ENCODE results near the gene KLF15.

The KLF15 gene

DNA sequence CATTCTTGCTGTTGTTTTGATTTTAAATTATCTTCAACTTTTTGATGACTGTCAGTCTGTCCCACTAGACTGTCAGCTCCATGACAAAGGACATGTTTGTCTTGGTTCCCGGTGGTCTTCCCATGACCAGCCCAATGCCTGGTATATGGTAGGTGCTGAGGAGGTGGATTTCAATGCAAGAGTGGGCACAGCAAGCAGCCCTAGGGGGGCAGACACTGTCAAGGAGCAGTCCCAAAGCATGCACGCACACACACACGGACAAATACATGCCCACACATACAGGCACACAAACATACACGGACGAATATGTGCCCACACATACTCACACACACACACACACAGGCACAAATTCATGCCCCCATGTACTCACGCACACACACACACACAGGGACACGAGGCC, 12.0 kb downstream of the KLF15 start:
- Histone ChIP-seq H3K4me1 (ENCODE audit: control insufficient read depth, insufficient read depth, low read length, poor library complexity, severe bottlenecking) (no peaks in the 10 kb centered on the region), H3K36me3 (ENCODE audit: control insufficient read depth, insufficient read depth, low read length) (no peaks in the 10 kb centered on the region), H3K4me3 (ENCODE audit: extremely low read depth, insufficient read depth, low read length, poor library complexity, severe bottlenecking) (no peak overlapping the region), H3K9me3 (ENCODE audit: control insufficient read depth, low read length) (no peaks in the 10 kb centered on the region), H3K27ac (ENCODE audit: low read depth, low read length, severe bottlenecking) (no peak overlapping the region)
- WGBS, 2 experiments (ENCODE audit: insufficient coverage in 2 of 2) = 84 to 90% methylated on average over 3 to 6 of the region's 7 CpGs

DNA sequence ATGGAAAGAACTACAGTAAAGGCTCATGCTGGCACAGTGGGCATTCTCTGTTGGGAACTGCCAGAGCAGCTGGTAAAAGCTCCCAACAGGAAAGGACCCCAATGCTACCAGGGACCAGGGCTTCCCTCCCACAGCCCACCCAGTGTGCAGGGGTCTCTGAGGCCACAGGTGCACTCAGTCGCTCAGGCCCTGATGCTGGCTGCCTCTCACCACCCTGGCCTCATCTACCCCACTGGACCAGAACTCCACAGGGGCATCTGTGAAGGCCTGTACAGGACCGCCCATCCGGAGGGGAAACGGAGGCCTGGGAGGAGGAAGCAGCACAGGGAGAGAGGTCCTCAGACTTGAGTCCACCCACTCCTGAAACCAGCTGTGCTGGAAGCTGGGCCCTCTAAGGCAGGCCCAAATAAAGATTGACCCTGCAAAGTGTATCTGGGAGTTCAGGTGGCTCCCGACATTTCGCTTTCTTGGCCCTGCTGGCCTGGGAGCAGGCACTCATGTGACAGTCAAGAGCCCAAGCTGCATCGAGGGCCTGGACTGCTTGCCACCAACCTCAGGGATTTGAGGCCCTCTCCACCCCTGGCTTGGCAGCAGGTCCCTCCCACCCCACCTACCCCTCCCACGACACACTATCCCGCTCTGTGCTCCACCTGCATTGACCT, 12.7 kb downstream of the KLF15 start:
- Histone ChIP-seq H3K9me3 (ENCODE audit: control insufficient read depth, low read length) (no peaks in the 10 kb centered on the region), H3K27ac (ENCODE audit: low read depth, low read length, severe bottlenecking) (no peak overlapping the region), H3K4me3 (ENCODE audit: extremely low read depth, insufficient read depth, low read length, poor library complexity, severe bottlenecking) (no peak overlapping the region), H3K36me3 (ENCODE audit: control insufficient read depth, insufficient read depth, low read length) (no peaks in the 10 kb centered on the region), H3K4me1 (ENCODE audit: control insufficient read depth, insufficient read depth, low read length, poor library complexity, severe bottlenecking) (no peaks in the 10 kb centered on the region)
- WGBS, 2 experiments (ENCODE audit: insufficient coverage in 2 of 2) = 89 to 95% methylated on average over 5 to 9 of the region's 9 CpGs

- no peaks in the 10 kb centered on the region for H3K36me3 ChIP-seq (ENCODE audit: control insufficient read depth, insufficient read depth, low read length)
- H3K27ac ChIP-seq (ENCODE audit: low read depth, low read length, severe bottlenecking) = no peak overlapping the region
- no peak overlapping the region for H3K4me3 ChIP-seq (ENCODE audit: extremely low read depth, insufficient read depth, low read length, poor library complexity, severe bottlenecking)
- H3K4me1 ChIP-seq (ENCODE audit: control insufficient read depth, insufficient read depth, low read length, poor library complexity, severe bottlenecking) = no peaks in the 10 kb centered on the region
- WGBS, 2 experiments (ENCODE audit: insufficient coverage in 2 of 2) = 95 to 96% methylated on average over 28 to 32 of the region's 32 CpGs
- H3K9me3 ChIP-seq (ENCODE audit: control insufficient read depth, low read length) = no peaks in the 10 kb centered on the region
Observed at GRCh38 chr3:126343649-126344035, 13.6 kb downstream of the KLF15 start.

DNA sequence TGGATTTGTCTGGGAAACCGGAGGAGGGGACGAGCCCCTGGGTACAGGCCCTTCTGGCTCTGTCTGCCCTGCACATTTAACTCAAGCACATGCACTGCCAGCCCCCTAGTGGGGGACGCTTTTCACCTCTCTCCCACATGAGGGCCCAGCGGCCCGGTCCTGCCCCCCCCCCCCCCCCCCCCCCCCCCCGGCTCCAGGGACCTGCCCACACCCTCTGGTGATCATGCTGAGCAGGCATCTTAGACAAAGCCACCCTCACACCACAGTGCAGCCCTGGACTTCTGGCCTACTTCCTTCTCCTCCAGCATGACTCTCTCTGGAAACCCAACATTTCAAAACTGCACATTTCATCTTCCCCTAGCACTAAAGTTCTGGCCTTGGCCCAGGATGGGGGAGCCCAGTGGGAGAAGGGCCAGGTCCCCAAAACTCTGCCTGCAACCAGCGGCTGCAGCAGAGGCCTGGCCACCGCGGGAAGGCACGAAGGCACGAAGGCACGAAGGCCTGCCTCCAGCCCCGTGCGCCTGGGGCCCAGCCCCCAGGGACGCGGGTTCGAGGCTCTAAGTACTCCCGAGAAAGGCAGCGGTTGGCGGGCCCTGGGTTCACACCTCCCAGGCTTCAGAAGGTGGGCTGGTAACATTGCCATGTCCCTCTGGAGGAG, 14.1 kb downstream of the KLF15 start:
- 85 to 94% methylated on average over 14 to 15 of the region's 20 CpGs for WGBS, 2 experiments (ENCODE audit: insufficient coverage in 2 of 2)
- no peaks in the 10 kb centered on the region for H3K9me3 ChIP-seq (ENCODE audit: control insufficient read depth, low read length)
- H3K36me3 ChIP-seq (ENCODE audit: control insufficient read depth, insufficient read depth, low read length) = no peaks in the 10 kb centered on the region
- no peak overlapping the region for H3K4me3 ChIP-seq (ENCODE audit: extremely low read depth, insufficient read depth, low read length, poor library complexity, severe bottlenecking)
- no peak overlapping the region for H3K27ac ChIP-seq (ENCODE audit: low read depth, low read length, severe bottlenecking)
- no peaks in the 10 kb centered on the region for H3K4me1 ChIP-seq (ENCODE audit: control insufficient read depth, insufficient read depth, low read length, poor library complexity, severe bottlenecking)

DNA sequence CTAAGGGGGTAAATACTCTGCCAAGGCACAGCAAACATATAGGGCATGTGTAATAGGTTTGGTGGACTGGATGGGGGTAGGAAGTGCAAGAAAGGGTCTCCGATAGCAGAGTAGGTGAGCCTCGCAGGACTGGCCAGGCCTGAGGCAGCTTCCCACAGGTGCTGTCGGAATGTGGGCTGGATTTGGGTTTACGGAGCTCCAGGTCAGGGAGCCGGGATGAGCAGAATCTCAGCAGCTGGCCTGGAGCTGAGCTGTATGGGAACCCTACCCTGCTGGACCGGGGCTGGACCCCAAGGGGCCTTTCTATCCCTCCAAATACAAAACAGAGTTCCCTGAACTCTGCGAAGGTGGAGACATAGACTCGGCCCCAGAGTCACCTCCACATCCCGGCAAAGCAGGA, 15.0 kb downstream of the KLF15 start:
- no peaks in the 10 kb centered on the region for H3K9me3 ChIP-seq (ENCODE audit: control insufficient read depth, low read length)
- H3K4me3 ChIP-seq (ENCODE audit: extremely low read depth, insufficient read depth, low read length, poor library complexity, severe bottlenecking) = no peak overlapping the region
- 90 to 96% methylated on average over 6 of the region's 9 CpGs for WGBS, 2 experiments (ENCODE audit: insufficient coverage in 2 of 2)
- H3K27ac ChIP-seq (ENCODE audit: low read depth, low read length, severe bottlenecking) = no peak overlapping the region
- no peaks in the 10 kb centered on the region for H3K4me1 ChIP-seq (ENCODE audit: control insufficient read depth, insufficient read depth, low read length, poor library complexity, severe bottlenecking)
- H3K36me3 ChIP-seq (ENCODE audit: control insufficient read depth, insufficient read depth, low read length) = no peaks in the 10 kb centered on the region

DNA sequence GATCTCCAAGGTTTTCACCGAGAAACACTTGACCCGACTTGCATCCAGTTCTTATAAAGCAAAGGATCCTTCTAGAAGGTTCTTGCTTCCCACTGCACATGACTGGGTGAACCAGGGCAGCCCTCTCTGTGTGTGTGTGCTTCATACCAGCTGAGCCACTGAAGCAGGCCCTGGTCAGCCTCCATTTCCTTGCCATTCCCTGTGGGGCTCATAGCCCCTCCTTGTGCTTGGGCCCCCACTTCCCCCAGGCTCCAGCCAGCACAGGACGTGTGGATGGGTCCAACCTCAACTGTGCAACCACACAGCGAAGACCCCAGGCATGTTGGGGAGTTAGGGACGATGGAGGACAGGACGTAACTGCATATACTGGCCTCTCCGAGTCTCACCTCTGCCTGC, 15.5 kb downstream of the KLF15 start:
- H3K36me3 ChIP-seq (ENCODE audit: control insufficient read depth, insufficient read depth, low read length) = no peaks in the 10 kb centered on the region
- H3K4me3 ChIP-seq (ENCODE audit: extremely low read depth, insufficient read depth, low read length, poor library complexity, severe bottlenecking) = no peak overlapping the region
- H3K27ac ChIP-seq (ENCODE audit: low read depth, low read length, severe bottlenecking) = no peak overlapping the region
- H3K9me3 ChIP-seq (ENCODE audit: control insufficient read depth, low read length) = no peaks in the 10 kb centered on the region
- WGBS, 2 experiments (ENCODE audit: insufficient coverage in 2 of 2) = 90 to 93% methylated on average over 5 to 7 of the region's 7 CpGs
- no peaks in the 10 kb centered on the region for H3K4me1 ChIP-seq (ENCODE audit: control insufficient read depth, insufficient read depth, low read length, poor library complexity, severe bottlenecking)

DNA sequence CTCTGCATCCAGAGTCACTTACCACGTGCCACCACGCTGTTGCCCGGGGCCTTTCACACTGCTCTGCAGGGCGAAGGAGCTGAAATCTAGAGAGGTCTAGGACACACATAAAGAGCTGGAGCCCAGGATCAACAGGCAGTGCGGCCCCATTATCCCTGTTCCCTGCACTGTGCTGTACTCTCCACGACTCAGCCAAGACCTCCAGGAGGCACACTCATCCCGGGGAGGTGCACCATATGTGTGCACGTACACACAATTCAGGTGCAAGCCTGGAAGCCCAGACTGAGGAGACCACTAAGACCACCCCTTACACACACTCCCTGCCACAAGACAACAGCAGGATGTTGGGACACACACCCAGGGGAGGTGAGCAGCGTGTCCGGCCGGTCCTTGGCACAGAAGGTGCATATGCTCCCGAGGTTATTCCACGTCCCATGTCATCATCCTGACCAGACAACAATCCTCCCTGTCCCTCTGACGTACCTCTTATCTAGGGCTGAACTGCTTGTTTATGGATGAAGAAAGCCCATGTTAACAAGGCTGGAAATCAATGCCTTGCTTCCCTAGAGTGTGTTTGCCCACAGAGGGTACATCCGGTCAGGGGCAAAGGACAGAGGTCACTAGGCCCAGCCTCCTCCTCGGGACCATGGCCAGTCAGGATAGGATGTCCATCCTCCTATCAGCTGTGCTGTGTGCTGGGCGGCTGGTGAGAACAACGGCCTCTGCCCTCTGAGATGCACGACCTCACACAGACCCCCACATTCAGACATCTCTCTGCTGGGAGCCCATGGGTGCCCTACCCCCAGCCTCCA, 16.1 kb downstream of the KLF15 start:
- 92 to 97% methylated on average over 12 to 18 of the region's 19 CpGs for WGBS, 2 experiments (ENCODE audit: insufficient coverage in 2 of 2)
- no peaks in the 10 kb centered on the region for H3K9me3 ChIP-seq (ENCODE audit: control insufficient read depth, low read length)
- H3K36me3 ChIP-seq (ENCODE audit: control insufficient read depth, insufficient read depth, low read length) = no peaks in the 10 kb centered on the region
- H3K4me3 ChIP-seq (ENCODE audit: extremely low read depth, insufficient read depth, low read length, poor library complexity, severe bottlenecking) = no peak overlapping the region
- H3K4me1 ChIP-seq (ENCODE audit: control insufficient read depth, insufficient read depth, low read length, poor library complexity, severe bottlenecking) = no peaks in the 10 kb centered on the region
- no peak overlapping the region for H3K27ac ChIP-seq (ENCODE audit: low read depth, low read length, severe bottlenecking)

- Histone ChIP-seq H3K27ac (ENCODE audit: low read depth, low read length, severe bottlenecking) (no peak overlapping the region), H3K36me3 (ENCODE audit: control insufficient read depth, insufficient read depth, low read length) (no peaks in the 10 kb centered on the region), H3K4me1 (ENCODE audit: control insufficient read depth, insufficient read depth, low read length, poor library complexity, severe bottlenecking) (no peaks in the 10 kb centered on the region), H3K9me3 (ENCODE audit: control insufficient read depth, low read length) (no peaks in the 10 kb centered on the region), H3K4me3 (ENCODE audit: extremely low read depth, insufficient read depth, low read length, poor library complexity, severe bottlenecking) (no peak overlapping the region)
- WGBS, 2 experiments (ENCODE audit: insufficient coverage in 2 of 2) = 86 to 95% methylated on average over 1 to 2 of the region's 3 CpGs
Observed at GRCh38 chr3:126340596-126340942, 16.6 kb downstream of the KLF15 start.

GRCh38 chr3:126340081-126340511, 17.1 kb downstream of the KLF15 start:
- WGBS, 2 experiments (ENCODE audit: insufficient coverage in 2 of 2) = 85 to 91% methylated on average over 3 to 4 of the region's 4 CpGs
- Histone ChIP-seq H3K4me1 (ENCODE audit: control insufficient read depth, insufficient read depth, low read length, poor library complexity, severe bottlenecking) (no peaks in the 10 kb centered on the region), H3K9me3 (ENCODE audit: control insufficient read depth, low read length) (no peaks in the 10 kb centered on the region), H3K27ac (ENCODE audit: low read depth, low read length, severe bottlenecking) (no peak overlapping the region), H3K4me3 (ENCODE audit: extremely low read depth, insufficient read depth, low read length, poor library complexity, severe bottlenecking) (no peak overlapping the region), H3K36me3 (ENCODE audit: control insufficient read depth, insufficient read depth, low read length) (no peaks in the 10 kb centered on the region)

DNA sequence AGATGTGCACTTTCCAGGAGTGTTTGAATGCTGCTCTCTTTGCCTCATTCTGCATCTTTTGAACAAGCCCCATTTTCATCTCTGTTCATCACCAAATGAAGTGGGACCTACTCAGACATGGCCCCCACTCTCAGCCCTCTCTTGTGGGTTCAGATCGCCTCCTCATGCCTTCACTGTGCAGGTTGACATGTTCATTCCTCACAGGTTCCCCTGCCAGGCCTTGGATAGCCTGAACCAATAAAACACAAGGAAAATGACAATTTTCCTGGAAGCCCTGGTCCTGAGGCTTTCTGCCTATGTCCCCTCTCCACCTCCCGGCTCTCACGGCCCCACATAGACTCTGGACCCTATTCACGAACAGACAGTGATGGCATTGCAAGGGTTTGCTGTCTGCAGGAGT, 17.7 kb downstream of the KLF15 start:
- no peaks in the 10 kb centered on the region for H3K9me3 ChIP-seq (ENCODE audit: control insufficient read depth, low read length)
- H3K4me1 ChIP-seq (ENCODE audit: control insufficient read depth, insufficient read depth, low read length, poor library complexity, severe bottlenecking) = no peaks in the 10 kb centered on the region
- no peak overlapping the region for H3K4me3 ChIP-seq (ENCODE audit: extremely low read depth, insufficient read depth, low read length, poor library complexity, severe bottlenecking)
- WGBS, 2 experiments (ENCODE audit: insufficient coverage in 2 of 2) = 92 to 93% methylated on average over 4 of the region's 4 CpGs
- no peaks in the 10 kb centered on the region for H3K36me3 ChIP-seq (ENCODE audit: control insufficient read depth, insufficient read depth, low read length)
- no peak overlapping the region for H3K27ac ChIP-seq (ENCODE audit: low read depth, low read length, severe bottlenecking)
